Measurements from ENCODE around the gene TULP1. TPM values are rescaled to one million over a fixed set of nuclear protein-coding genes. Genes with fewer than 3 reads are reported as not detected.
A peak's percentile ranks its signal among the peaks of the same experiment; 100 is the strongest.

The TULP1 gene
- total RNA-seq, 1 experiment from 2014 or later: not detected

DNA sequence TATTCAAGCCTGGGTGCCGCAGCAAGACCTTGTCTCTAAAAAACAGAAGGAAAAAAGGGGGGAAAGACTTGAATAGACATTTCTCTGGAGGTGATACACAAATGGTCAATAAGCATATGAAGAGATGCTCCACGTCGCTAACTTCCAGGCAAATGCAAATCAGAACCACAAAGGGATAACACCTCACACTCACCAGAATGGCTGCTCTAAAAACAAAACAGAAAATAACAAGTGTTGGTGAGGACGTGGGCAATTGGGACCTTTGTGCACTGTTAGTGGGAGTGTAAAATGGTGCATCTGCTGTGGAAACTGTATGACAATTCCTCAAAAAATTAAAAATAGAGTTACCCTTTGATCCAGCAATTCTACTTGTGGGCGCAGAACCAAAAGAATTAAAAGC lies 48.4 kb upstream of the TULP1 start:
- Mint-ChIP-seq H3K27ac (0 out of 7 replicates have a peak overlapping the region, but pooled peaks of 1 of the 3 experiments have one; percentile 20), H3K4me1 (peaks cover 25 to 30% of the 10 kb centered on the region in 2 experiments), H3K4me3 (no peak overlapping the region), H3K9me3 (peaks cover under 1 to 2% of the 10 kb centered on the region in 2 experiments; a peak in 1 of 5 replicates), H3K27me3 (ENCODE audit: low read depth) (no peaks in the 10 kb centered on the region), H3K36me3 (ENCODE audit: insufficient read depth in 1 of 3, low read depth in 3 of 3) (no peaks in the 10 kb centered on the region)
- no peak overlapping the region for H3K27ac ChIP-seq (ENCODE audit: insufficient read length, low read depth, low read length)
- H3K4me1 ChIP-seq (ENCODE audit: insufficient read depth, low read length): no peaks in the 10 kb centered on the region
- H3K18ac ChIP-seq (ENCODE audit: insufficient read length, low read depth, low read length): no peak overlapping the region
- H3K79me2 ChIP-seq (ENCODE audit: insufficient read depth, low read length): no peaks in the 10 kb centered on the region
- no peak overlapping the region for H2BK20ac ChIP-seq (ENCODE audit: low read depth, low read length, poor library complexity, severe bottlenecking)
- H3K4me2 ChIP-seq (ENCODE audit: insufficient read depth, insufficient read length, low read length): no peak overlapping the region
- H2BK12ac ChIP-seq (ENCODE audit: insufficient read length, low read depth, low read length): no peak overlapping the region
- no peak overlapping the region for H3K56ac ChIP-seq (ENCODE audit: insufficient read length, low read depth, low read length)
- no peak overlapping the region for H4K8ac ChIP-seq (replicated peaks; ENCODE audit: insufficient read length, low read depth, low read length)
- H2BK120ac ChIP-seq (ENCODE audit: low read depth, low read length, poor library complexity, severe bottlenecking): no peak overlapping the region
- H2AK5ac ChIP-seq (ENCODE audit: insufficient read length, low read length): no peak overlapping the region
- no CpG with 5 or more reads among the region's 5 CpGs for WGBS (ENCODE audit: extremely low coverage, insufficient read length, low lambda C conversion rate)
- no peak overlapping the region for H3K9ac ChIP-seq (ENCODE audit: extremely low read depth, insufficient read length, low read length)
- no peak overlapping the region for H3K23ac ChIP-seq (ENCODE audit: insufficient read length, low read depth, low read length)
- no peak overlapping the region for H3T11ph ChIP-seq (ENCODE audit: low read length)
- no peak for DNase-seq
- no peak overlapping the region for H2AFZ ChIP-seq (ENCODE audit: low read length)
- no peak overlapping the region for H3K14ac ChIP-seq (ENCODE audit: insufficient read depth, low read length)
- H3K23me2 ChIP-seq (ENCODE audit: insufficient read length, low read depth, low read length, poor library complexity, severe bottlenecking): no peaks in the 10 kb centered on the region
- H4K91ac ChIP-seq (ENCODE audit: insufficient read length, low read depth, low read length): no peak overlapping the region
- no peak overlapping the region for H3K4ac ChIP-seq (ENCODE audit: low read depth, low read length)
- no peak overlapping the region for H2BK5ac ChIP-seq (ENCODE audit: insufficient read length, low read length)
- TF ChIP-seq, protein P1, sequence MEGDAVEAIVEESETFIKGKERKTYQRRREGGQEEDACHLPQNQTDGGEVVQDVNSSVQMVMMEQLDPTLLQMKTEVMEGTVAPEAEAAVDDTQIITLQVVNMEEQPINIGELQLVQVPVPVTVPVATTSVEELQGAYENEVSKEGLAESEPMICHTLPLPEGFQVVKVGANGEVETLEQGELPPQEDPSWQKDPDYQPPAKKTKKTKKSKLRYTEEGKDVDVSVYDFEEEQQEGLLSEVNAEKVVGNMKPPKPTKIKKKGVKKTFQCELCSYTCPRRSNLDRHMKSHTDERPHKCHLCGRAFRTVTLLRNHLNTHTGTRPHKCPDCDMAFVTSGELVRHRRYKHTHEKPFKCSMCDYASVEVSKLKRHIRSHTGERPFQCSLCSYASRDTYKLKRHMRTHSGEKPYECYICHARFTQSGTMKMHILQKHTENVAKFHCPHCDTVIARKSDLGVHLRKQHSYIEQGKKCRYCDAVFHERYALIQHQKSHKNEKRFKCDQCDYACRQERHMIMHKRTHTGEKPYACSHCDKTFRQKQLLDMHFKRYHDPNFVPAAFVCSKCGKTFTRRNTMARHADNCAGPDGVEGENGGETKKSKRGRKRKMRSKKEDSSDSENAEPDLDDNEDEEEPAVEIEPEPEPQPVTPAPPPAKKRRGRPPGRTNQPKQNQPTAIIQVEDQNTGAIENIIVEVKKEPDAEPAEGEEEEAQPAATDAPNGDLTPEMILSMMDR (conservative IDR thresholded peaks at IDR 0.05): no peak
- H3K9me3 ChIP-seq (ENCODE audit: control insufficient read depth, low read depth, low read length): no peaks in the 10 kb centered on the region
- no peaks in the 10 kb centered on the region for H4K20me1 ChIP-seq (ENCODE audit: control insufficient read depth, insufficient read depth, insufficient read length)
- no peaks in the 10 kb centered on the region for H3K27me3 ChIP-seq (ENCODE audit: insufficient read depth, low read length)
- no peak overlapping the region for H2BK15ac ChIP-seq (ENCODE audit: low read depth, low read length)
- no peak overlapping the region for H4K5ac ChIP-seq (ENCODE audit: insufficient read length, low read depth, low read length)
- H3K79me1 ChIP-seq (ENCODE audit: insufficient read depth, low read depth, low read length, poor library complexity, severe bottlenecking): no peaks in the 10 kb centered on the region
